ENCODE results near the gene ARMCX2. TPM values are rescaled to one million over a fixed set of nuclear protein-coding genes. Genes with fewer than 3 reads are reported as not detected.
"Not testable (repeated sequence)": the region's sequence is repeated elsewhere in the genome, so short reads cannot be mapped to it uniquely, and the experiment has no call there.

The ARMCX2 gene
- total and polyA plus RNA-seq, 12 donors = 38.3 to 208 (median 75.3) TPM

DNA sequence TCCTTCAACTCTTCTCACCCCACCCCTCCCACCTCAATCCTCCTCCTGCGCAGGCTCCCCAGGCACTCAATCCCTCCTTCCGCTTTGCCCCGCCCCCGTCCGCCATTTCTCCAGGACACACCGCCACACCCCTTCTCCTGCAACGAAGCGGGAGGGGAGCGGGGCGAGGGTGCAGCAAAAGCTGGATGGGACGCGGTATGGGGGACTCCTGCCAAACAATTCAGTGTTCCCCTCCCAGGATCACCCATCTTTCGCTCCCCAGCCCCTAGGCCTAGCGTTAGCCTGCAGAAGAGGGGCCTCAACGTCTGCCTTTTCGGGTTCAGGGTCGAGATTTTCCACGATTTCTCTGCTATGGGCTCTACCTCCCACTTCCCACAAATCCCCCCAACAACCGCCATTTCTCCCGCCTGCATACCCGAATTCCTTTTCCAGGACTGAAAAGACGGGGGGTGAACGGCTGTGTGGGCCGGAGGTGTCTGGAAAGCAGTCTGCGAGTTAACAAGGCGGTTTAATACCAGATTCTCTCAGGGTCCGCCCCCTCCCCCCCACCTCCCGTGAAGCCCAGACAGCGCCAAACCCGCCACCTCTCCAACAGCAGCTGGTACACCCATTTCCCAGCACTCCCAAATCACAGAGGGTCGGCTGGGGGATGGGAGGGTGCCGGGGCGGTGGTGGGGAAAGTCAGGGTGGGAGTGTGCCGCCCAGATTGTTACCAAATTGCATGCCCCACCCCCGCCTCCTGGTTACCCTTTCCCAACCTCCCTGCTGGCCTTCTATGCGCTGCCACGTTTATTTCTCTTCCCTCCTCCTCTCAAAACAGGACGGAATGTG lies 774 bp downstream of the ARMCX2 start:
- peak overlapping the region in 2 of 4 donors; percentile 49 to 72 for H3K4me3 ChIP-seq
- DNase-seq = peak; percentile 66 to 86 (median 75)
- 0 to 36% (median 11%) methylated on average over 24 to 38 of the region's 38 CpGs for WGBS, 4 donors
- no peaks in the 10 kb centered on the region for H3K4me1 ChIP-seq (replicated peaks in 1 of 2)
- H3K27me3 ChIP-seq = peaks cover 5% of the 10 kb centered on the region
- intact Hi-C loops (cut with DNase I) = loop anchor here in 1 of 2 donors (5.0 kb wide), 1 partner anchor 42 kb away; the partner anchor contains the start of gene ARMCX6
- peak overlapping the region in 3 of 5 donors; percentile 41 to 84 (median 74) for H3K27ac ChIP-seq
- no peaks in the 10 kb centered on the region for H3K9me3 ChIP-seq (replicated peaks in 1 of 3)
- peak in 1 of 2 donors; percentile 28 for TF ChIP-seq POLR2A (IDR thresholded peaks at IDR 0.05)
- TF ChIP-seq, protein P1, sequence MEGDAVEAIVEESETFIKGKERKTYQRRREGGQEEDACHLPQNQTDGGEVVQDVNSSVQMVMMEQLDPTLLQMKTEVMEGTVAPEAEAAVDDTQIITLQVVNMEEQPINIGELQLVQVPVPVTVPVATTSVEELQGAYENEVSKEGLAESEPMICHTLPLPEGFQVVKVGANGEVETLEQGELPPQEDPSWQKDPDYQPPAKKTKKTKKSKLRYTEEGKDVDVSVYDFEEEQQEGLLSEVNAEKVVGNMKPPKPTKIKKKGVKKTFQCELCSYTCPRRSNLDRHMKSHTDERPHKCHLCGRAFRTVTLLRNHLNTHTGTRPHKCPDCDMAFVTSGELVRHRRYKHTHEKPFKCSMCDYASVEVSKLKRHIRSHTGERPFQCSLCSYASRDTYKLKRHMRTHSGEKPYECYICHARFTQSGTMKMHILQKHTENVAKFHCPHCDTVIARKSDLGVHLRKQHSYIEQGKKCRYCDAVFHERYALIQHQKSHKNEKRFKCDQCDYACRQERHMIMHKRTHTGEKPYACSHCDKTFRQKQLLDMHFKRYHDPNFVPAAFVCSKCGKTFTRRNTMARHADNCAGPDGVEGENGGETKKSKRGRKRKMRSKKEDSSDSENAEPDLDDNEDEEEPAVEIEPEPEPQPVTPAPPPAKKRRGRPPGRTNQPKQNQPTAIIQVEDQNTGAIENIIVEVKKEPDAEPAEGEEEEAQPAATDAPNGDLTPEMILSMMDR (IDR thresholded peaks at IDR 0.05) = no peak
- peaks cover 0 to 6% of the 10 kb centered on the region in 2 donors for H3K36me3 ChIP-seq (replicated peaks in 1 of 2)

DNA sequence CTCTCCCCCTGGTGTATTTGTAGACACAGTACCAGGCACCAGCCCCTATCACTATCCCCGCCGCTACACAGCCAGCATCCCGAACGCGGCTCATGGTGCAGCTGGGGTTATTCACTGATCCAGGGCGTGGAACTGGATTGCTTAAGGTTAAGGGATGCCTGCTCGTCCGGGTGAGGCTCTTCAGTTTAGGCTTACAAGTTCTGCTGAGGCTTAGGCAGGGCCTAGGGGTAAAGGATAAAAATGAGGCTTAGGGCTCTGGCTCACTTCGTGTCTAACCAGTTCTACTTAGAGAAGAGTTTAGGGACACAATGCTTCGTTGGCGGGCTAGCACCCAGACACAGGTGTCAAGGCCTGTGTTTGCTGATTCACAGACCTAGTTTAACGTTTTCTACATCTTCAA lies 2.2 kb downstream of the ARMCX2 start:
- intact Hi-C loops (cut with DNase I) = loop anchor here in 1 of 2 donors (5.0 kb wide), 1 partner anchor 40 kb away; the partner anchor contains the start of gene ARMCX6
- no peak for TF ChIP-seq POLR2A (IDR thresholded peaks at IDR 0.05)
- TF ChIP-seq, protein P1 (IDR thresholded peaks at IDR 0.05) = no peak
- Histone ChIP-seq H3K27ac (no peak overlapping the region), H3K4me1 (replicated peaks in 1 of 2) (no peaks in the 10 kb centered on the region), H3K36me3 (replicated peaks in 1 of 2) (peaks cover 0 to 6% of the 10 kb centered on the region in 2 donors), H3K9me3 (replicated peaks in 1 of 3) (no peaks in the 10 kb centered on the region), H3K4me3 (no peak overlapping the region), H3K27me3 (peaks cover 3% of the 10 kb centered on the region)
- 68 to 89% (median 81%) methylated on average over 9 to 12 of the region's 12 CpGs for WGBS, 4 donors
- no peak for DNase-seq

DNA sequence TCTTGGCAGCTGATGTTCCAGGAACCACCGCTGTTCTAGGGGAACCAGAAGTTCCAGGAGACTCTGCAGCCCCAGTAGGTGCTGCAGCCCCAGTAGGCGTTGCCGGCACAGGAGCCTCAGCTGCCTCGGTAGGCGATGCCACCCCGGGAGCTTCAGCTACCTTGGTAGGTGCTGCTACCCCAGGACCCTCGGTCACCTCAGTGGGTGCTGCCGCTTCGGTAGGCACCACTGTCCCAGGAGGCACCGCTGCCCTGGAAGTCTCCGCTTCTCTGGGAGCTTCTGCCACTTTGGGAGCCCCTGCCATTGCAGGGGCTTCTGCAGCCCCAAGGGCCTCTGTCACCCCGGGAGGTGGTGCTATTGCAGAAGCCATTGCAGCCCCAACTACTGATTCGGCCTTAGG lies 2.8 kb downstream of the ARMCX2 start:
- TF ChIP-seq POLR2A (IDR thresholded peaks at IDR 0.05) = no peak
- TF ChIP-seq, protein P1 (IDR thresholded peaks at IDR 0.05) = no peak
- no peak for DNase-seq
- intact Hi-C loops (cut with DNase I) = loop anchor here in 1 of 2 donors (5.0 kb wide), 1 partner anchor 40 kb away; the partner anchor contains the start of gene ARMCX6
- Histone ChIP-seq H3K27me3 (peaks cover 3% of the 10 kb centered on the region), H3K4me3 (no peak overlapping the region), H3K27ac (no peak overlapping the region), H3K4me1 (replicated peaks in 1 of 2) (no peaks in the 10 kb centered on the region), H3K9me3 (replicated peaks in 1 of 3) (no peaks in the 10 kb centered on the region), H3K36me3 (replicated peaks in 1 of 2) (peaks cover 0 to 6% of the 10 kb centered on the region in 2 donors)
- WGBS, 4 donors = 82 to 88% (median 85%) methylated on average over 10 to 13 of the region's 13 CpGs; no CpG with 5 or more reads in 1 of the 4 donors

GRCh38 chrX:101655534-101655933 lies 4.1 kb downstream of the ARMCX2 start:
- intact Hi-C loops (cut with DNase I) = loop anchor here in 1 of 2 donors (5.0 kb wide), 1 partner anchor 38 kb away; the partner anchor contains the start of gene ARMCX6
- H3K27ac ChIP-seq = no peak overlapping the region
- no peak for DNase-seq
- peaks cover 0 to 6% of the 10 kb centered on the region in 2 donors for H3K36me3 ChIP-seq (replicated peaks in 1 of 2)
- H3K4me1 ChIP-seq (replicated peaks in 1 of 2) = no peaks in the 10 kb centered on the region
- no peak overlapping the region for H3K4me3 ChIP-seq
- TF ChIP-seq, protein P1 (IDR thresholded peaks at IDR 0.05) = no peak
- 59 to 65% (median 62%) methylated on average over 3 of the region's 3 CpGs for WGBS, 4 donors
- H3K27me3 ChIP-seq = peaks cover 3% of the 10 kb centered on the region
- no peaks in the 10 kb centered on the region for H3K9me3 ChIP-seq (replicated peaks in 1 of 3)

- H3K27me3 ChIP-seq; H3K27ac ChIP-seq; H3K36me3 ChIP-seq (replicated peaks in 1 of 2); intact Hi-C loops (cut with DNase I); H3K4me1 ChIP-seq (replicated peaks in 1 of 2); H3K9me3 ChIP-seq (replicated peaks in 1 of 3); H3K4me3 ChIP-seq; DNase-seq: not testable (repeated sequence)
Measured at GRCh38 chrX:101647716-101648115, 11.9 kb downstream of the ARMCX2 start.
